Large intestine (tissue), 3 donors: ENCODE results near the gene CNN1. TPM values are rescaled to one million over a fixed set of nuclear protein-coding genes. Genes with fewer than 3 reads are reported as not detected.
"Not testable (repeated sequence)": the region's sequence is repeated elsewhere in the genome, so short reads cannot be mapped to it uniquely, and the experiment has no call there.

ENCODE experiments used
- DNase-seq, 2 donors: peaks; one replicate each; pipeline versions ENCODE4 v3.0.0 to v3.0.0-alpha.2; 2013
- H3K27ac ChIP-seq: one replicate; pipeline ENCODE4 v1.5.1; 2013; ENCODE audit warnings: low read length
- H3K27me3 ChIP-seq: 2 replicates; pipeline ENCODE4 v1.6.1; 2013; ENCODE audit warnings: low read length; ENCODE audit not compliant: control insufficient read depth, insufficient read depth
- H3K36me3 ChIP-seq: 2 replicates; pipeline ENCODE4 v1.6.1; 2013; ENCODE audit warnings: low read length; ENCODE audit not compliant: control insufficient read depth, insufficient read depth
- H3K4me1 ChIP-seq: one replicate; pipeline ENCODE4 v1.6.1; 2013; ENCODE audit warnings: low read length; ENCODE audit not compliant: control insufficient read depth, insufficient read depth
- H3K4me3 ChIP-seq: one replicate; pipeline ENCODE4 v1.5.1; 2013; ENCODE audit warnings: low read length
- H3K9me3 ChIP-seq: one replicate; pipeline ENCODE4 v1.6.1; 2013; ENCODE audit warnings: mild to moderate bottlenecking, low read depth, low read length, moderate library complexity; ENCODE audit not compliant: control insufficient read depth
- WGBS: methylation state at CpG from one replicate; pipeline ENCODE4 v1.1.5; 2013; ENCODE audit warnings: low lambda C conversion rate; ENCODE audit not compliant: insufficient coverage; 5-methylcytosine and 5-hydroxymethylcytosine counted together
- polyA plus RNA-seq: library from polyadenylated mRNA; unstranded; fragments of 120-200 nt; gene quantifications from one replicate; pipeline ENCODE4 v1.2.1, GENCODE V29; 2013

Gene CNN1
- polyA plus RNA-seq, 1 donor: 119 TPM

DNA sequence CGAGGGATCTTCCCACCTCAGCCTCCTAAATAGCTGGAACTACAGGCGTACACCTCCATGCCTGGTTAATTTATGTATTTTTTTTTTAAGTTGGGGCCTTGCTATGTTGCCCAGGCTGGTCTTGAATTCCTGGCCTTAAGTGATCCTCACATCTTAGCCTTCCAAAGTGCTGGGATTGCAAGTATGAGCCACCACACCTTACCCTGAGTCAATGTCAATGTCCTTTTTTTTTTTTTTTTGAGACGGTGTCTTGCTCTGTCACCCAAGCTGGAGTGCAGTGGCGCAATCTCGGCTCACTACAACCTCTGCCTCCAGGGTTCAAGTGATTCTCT lies 27.0 kb downstream of the CNN1 start:
- H3K27ac ChIP-seq, H3K27me3 ChIP-seq, H3K36me3 ChIP-seq, H3K9me3 ChIP-seq, H3K4me1 ChIP-seq, H3K4me3 ChIP-seq, DNase-seq: not testable (repeated sequence)
- no CpG with 5 or more reads among the region's 5 CpGs for WGBS

DNA sequence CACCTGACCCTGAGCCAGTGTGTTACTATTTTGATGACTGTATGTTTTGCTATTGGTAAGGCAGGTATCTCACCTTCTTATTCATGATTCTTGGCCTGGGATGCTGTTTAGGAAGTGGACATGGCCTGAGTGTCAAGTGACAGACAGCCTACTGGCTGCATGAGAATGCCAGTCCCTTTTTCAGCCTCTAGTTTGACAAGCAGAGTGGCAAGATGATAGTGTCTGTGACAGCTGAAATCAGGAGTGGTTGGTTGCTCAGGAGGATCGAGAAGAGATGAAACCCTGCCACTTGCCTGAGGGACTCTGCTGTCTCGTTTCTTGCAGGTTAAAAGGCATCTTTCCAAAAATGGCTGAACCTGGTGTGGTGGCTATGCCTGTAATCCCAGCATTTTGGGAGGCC lies 27.5 kb downstream of the CNN1 start:
- H3K27me3 ChIP-seq: no peaks in the 10 kb centered on the region
- H3K36me3 ChIP-seq: no peaks in the 10 kb centered on the region
- no peak overlapping the region for H3K27ac ChIP-seq
- H3K4me1 ChIP-seq: no peaks in the 10 kb centered on the region
- H3K4me3 ChIP-seq: no peak overlapping the region
- H3K9me3 ChIP-seq: no peaks in the 10 kb centered on the region
- WGBS: no CpG with 5 or more reads among the region's 2 CpGs
- DNase-seq: no peak

DNA sequence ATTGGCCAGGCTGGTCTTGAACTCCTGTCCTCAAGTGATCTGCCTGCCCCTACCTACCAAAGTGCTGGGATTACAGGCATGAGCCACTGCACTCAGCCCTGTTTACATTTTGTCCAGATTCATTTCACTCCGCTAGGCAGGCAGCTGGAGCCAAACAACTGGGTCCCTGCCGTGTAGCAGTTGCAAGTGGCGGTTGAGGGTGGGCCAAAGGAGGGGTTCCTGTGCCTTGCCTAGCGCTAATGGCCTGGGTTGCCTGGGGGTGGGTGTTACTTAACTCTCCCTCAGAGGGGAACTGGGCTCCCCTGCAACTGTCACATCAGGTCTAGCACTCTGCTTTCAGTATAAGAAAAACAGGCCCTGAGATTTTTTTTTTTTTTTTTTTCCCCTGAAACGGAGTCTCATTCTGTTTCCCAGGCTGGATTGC lies 31.4 kb downstream of the CNN1 start:
- no peaks in the 10 kb centered on the region for H3K9me3 ChIP-seq
- no peak for DNase-seq
- no peak overlapping the region for H3K4me3 ChIP-seq
- peaks cover 5% of the 10 kb centered on the region for H3K36me3 ChIP-seq
- H3K4me1 ChIP-seq: no peaks in the 10 kb centered on the region
- WGBS: no CpG with 5 or more reads among the region's 5 CpGs
- H3K27me3 ChIP-seq: no peaks in the 10 kb centered on the region
- no peak overlapping the region for H3K27ac ChIP-seq

DNA sequence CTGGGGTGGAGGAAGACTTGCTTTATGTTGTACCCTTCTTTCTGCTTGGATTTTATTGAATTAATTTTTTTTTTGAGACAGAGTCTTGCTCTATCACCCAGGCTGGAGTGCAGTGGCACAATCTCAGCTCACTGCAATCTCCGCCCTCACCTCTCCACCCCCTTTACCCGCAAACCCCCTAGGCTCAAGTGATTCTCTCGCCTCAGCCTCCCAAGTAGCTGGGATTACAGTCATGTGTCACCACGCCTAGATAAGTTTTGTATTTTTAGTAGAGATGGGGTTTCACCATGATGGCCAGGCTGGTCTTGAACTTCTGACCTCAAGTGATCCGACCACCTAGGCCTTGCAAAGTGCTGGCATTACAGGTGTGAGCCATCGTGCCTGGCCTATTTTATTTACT lies 34.7 kb downstream of the CNN1 start:
- not testable (repeated sequence) for H3K27me3 ChIP-seq, H3K4me3 ChIP-seq, DNase-seq, H3K4me1 ChIP-seq, H3K27ac ChIP-seq, H3K9me3 ChIP-seq
- H3K36me3 ChIP-seq: peaks cover 21% of the 10 kb centered on the region
- no CpG with 5 or more reads among the region's 6 CpGs for WGBS

DNA sequence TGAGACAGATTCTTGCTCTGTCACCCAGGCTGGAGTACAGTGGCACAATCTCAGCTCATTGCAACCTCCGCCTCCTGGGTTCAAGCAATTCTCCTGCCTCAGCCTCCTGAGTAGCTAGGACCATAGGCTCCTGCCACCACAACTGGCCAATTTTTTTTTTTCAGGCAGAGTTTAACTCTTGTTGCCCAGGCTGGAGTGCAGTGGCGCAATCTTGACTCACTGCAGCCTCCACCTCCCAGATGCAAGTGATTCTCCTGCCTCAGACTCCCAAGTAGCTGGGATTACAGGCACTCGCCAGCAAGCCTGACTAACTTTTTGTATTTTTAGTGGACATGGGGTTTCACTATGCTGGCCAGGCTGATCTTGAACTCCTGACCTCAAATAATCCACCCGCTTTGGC lies 35.1 kb downstream of the CNN1 start:
- not testable (repeated sequence) for H3K4me3 ChIP-seq, DNase-seq, H3K4me1 ChIP-seq, H3K27ac ChIP-seq, H3K27me3 ChIP-seq, H3K9me3 ChIP-seq
- WGBS: 80% methylated on average over 1 of the region's 4 CpGs
- H3K36me3 ChIP-seq: peaks cover 21% of the 10 kb centered on the region

DNA sequence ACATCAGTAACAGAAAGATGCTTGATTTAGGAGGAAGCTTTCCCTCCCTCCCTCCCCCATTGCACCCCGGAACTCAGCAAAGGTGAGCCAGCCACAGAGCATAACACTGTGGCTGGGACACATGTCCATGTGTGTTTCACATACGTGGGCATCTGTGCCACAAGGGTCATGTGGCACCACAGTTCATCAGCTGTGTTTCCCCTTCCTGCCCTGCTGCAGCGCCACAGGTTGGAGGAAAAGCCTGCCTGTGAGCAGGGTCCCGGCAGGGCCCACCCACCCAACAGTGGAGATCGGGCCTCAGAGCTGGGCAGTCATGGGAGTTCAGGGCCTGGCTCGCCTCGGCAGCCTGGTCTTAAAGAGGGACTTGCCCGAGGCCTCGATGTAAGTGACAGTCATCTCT lies 36.0 kb downstream of the CNN1 start:
- no peaks in the 10 kb centered on the region for H3K9me3 ChIP-seq
- no peaks in the 10 kb centered on the region for H3K4me1 ChIP-seq
- DNase-seq: no peak
- H3K36me3 ChIP-seq: peaks cover 21% of the 10 kb centered on the region
- no peak overlapping the region for H3K27ac ChIP-seq
- WGBS: no CpG with 5 or more reads among the region's 9 CpGs
- no peaks in the 10 kb centered on the region for H3K27me3 ChIP-seq
- H3K4me3 ChIP-seq: no peak overlapping the region

DNA sequence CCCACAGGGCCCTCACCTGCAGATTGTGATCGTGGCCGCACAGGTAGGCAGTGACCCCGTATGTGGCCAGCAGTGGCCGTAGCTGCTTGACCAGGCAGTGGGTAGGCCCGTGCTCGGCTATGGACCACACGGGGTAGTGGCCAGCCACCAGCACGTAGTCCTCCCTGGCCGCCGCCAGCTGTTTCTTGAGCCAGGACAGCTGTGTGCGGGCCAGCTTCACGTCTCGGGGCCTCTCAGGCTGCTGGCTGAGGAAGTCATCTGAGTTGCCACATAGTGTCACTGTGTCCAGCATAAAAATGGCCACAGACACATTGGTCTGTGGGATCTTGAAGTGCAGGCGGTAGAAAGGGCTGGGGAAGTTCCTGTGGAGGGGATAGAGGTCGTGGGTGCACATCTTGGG lies 37.6 kb downstream of the CNN1 start:
- H3K27ac ChIP-seq: no peak overlapping the region
- no peak for DNase-seq
- no peak overlapping the region for H3K4me3 ChIP-seq
- no peaks in the 10 kb centered on the region for H3K4me1 ChIP-seq
- H3K9me3 ChIP-seq: no peaks in the 10 kb centered on the region
- no CpG with 5 or more reads among the region's 15 CpGs for WGBS
- peaks cover 21% of the 10 kb centered on the region for H3K36me3 ChIP-seq
- no peaks in the 10 kb centered on the region for H3K27me3 ChIP-seq

DNA sequence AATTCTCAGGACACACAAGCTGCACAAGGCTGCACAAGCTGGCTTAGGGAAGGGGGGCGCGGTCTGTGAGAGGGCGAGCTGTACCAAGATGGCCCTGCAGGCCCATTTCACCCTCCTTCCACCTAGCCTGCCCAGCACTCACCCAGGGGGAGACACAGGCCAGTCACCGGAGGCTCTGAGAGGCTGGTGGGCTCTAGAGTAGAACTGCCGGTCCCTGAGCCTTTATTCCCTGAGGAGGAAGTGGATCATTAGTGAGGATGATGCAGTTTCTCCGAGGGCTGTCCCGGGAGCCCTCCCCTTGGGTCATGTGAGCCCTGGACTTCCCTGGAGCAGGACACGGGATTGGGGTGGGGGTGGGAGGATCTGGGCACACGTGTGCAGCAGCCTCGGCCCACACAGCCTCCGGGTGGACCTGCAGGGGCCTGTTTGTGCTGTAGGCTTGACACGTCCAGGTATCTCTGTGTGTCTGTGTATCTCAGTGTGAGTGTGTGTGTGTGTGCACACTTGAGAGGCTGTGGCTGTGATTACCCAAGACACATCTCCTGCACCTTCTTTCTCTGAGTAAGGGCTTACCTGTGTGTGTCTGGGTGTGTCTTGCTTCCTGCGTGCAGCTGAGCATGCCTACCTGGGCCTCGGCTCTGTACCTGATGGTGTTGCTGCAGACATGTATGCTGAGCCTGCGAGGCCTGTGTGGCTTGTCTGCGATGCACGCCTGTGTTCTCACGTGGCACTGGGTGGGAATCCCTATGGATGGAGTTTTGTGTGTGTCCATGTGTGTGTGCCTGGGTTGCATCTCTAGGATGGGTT lies 39.0 kb downstream of the CNN1 start, which contains the start of gene ACP5:
Gene ACP5, minus strand, starts transcription at position 195 of the 807 bp plus-strand sequence. CDS start 328 bp downstream, outside the sequence.
- no CpG with 5 or more reads among the region's 18 CpGs for WGBS

DNA sequence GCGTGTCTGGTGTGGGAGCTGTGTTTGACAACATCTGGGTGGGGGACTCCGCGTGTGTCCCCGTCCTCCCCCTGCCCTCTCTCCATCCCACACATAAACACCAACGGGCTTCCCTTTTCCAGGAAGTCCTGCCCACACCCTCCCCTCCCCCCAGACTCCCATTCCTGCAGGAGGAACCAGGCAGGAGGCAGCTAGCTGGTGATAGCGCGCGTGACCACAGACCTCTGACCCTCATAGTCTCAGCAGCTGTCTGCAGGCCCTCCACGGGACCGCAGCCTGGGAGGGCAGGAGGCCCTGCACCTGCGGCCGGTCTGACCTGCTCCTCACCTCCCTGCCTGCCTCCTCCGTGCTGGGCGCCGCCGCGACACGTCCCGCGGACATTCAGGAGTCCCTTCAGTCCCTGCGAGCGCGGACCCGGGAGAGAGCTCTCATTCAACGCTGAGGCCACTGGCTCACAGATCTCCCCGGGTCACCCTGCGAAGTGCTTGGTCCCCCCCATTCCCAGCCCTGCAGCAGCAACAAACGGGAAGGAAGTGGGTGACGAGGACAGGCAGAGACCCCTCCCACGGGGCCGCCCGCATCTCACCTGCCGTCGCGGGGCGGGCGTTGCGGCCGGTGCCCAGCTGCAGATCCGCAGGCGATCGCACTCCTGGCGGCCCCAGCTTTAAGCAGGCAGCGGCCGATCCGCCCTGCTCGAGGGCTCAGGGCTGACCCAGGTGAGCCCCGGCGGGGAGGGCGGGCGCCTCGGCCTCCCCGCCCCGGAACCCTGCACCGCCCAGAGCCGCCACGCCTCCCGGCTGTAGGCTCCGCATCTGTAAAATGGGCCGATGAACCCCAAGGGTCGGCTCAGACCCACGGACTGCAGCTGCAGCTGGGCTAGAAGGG lies 39.8 kb downstream of the CNN1 start:
- H3K4me3 ChIP-seq: peak overlapping the region; percentile 78
- H3K4me1 ChIP-seq: no peaks in the 10 kb centered on the region

More for the DNA sequence above, 39.0 kb downstream of the CNN1 start, which contains the start of gene ACP5:
- Histone ChIP-seq H3K4me3 (peak within 1 kb of the TSS; percentile 78), H3K36me3 (peaks cover 21% of the 10 kb centered on the region), H3K4me1 (no peaks in the 10 kb centered on the region), H3K9me3 (no peaks in the 10 kb centered on the region), H3K27me3 (no peaks in the 10 kb centered on the region), H3K27ac (peak within 1 kb of the TSS; percentile 96)
- peak; percentile 61 to 73 for DNase-seq

DNA sequence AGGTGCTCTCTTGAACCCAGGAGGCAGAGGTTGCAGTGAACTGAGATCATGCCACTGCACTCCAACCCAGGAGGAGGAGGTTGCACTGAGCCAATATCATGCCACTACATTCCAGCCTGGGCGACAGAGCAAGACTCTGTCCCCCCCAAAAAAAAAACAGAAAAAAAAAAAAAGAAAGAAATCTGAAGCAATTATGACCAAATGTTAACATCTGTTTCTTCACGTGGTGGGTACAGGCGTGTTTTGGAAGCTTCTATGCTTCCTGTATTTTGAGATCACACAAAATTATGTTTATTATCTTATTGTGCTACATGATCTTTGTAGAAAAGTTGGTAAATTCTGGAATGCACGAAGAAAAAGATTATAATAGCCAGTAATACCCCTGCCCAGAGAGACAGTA lies 41.5 kb downstream of the CNN1 start:
- DNase-seq: no peak
- no peak overlapping the region for H3K4me3 ChIP-seq
- H3K27ac ChIP-seq: no peak overlapping the region
- no peaks in the 10 kb centered on the region for H3K9me3 ChIP-seq
- no peaks in the 10 kb centered on the region for H3K4me1 ChIP-seq
- WGBS: 93% methylated on average over 3 of the region's 4 CpGs
- H3K36me3 ChIP-seq: peaks cover 15% of the 10 kb centered on the region
- no peaks in the 10 kb centered on the region for H3K27me3 ChIP-seq

More for the DNA sequence above, 39.8 kb downstream of the CNN1 start:
- no peaks in the 10 kb centered on the region for H3K9me3 ChIP-seq
- no CpG with 5 or more reads among the region's 62 CpGs for WGBS
- no peaks in the 10 kb centered on the region for H3K27me3 ChIP-seq
- DNase-seq: peak; percentile 92
- H3K27ac ChIP-seq: peak overlapping the region; percentile 96
- H3K36me3 ChIP-seq: peaks cover 21% of the 10 kb centered on the region
